Activated naive CD4-positive, alpha-beta T cell treated with anti-CD3 and anti-CD28 coated beads, Interleukin-2, amount 10 ng/mL, durations not matched to agents 7 days and 5 days (primary cell): ENCODE data around the gene TFB1M.
"Not testable (repeated sequence)": the region's sequence is repeated elsewhere in the genome, so short reads cannot be mapped to it uniquely, and the experiment has no call there.

ENCODE experiments used
- CTCF ChIA-PET: fragments of 350-600 bp; sonication (Branson Sonifier 250); formaldehyde crosslinking; loops from one replicate; lab custom pipeline; 2021; ENCODE audit warnings: antibody characterized with exemption; lab: Charles Lee
- DNase-seq: peaks from one replicate; pipeline ENCODE4 v3.0.0-alpha.2; 2020
- H3K27ac Mint-ChIP-seq: one replicate; pipeline ENCODE4 v1.8.0; 2021; ENCODE audit warnings: mild to moderate bottlenecking, moderate library complexity, mixed read lengths
- H3K27me3 Mint-ChIP-seq: one replicate; pipeline ENCODE4 v1.8.0; 2021; ENCODE audit warnings: mild to moderate bottlenecking, mixed read lengths
- H3K36me3 Mint-ChIP-seq: one replicate; pipeline ENCODE4 v1.8.0; 2021; ENCODE audit warnings: mixed read lengths
- H3K4me1 Mint-ChIP-seq: one replicate; pipeline ENCODE4 v1.8.0; 2021; ENCODE audit warnings: mixed read lengths
- H3K4me3 Mint-ChIP-seq: one replicate; pipeline ENCODE4 v1.8.0; 2021; ENCODE audit warnings: mild to moderate bottlenecking, moderate library complexity, mixed read lengths
- H3K9me3 Mint-ChIP-seq: one replicate; pipeline ENCODE4 v1.8.0; 2021; ENCODE audit warnings: mixed read lengths

TFB1M gene

DNA sequence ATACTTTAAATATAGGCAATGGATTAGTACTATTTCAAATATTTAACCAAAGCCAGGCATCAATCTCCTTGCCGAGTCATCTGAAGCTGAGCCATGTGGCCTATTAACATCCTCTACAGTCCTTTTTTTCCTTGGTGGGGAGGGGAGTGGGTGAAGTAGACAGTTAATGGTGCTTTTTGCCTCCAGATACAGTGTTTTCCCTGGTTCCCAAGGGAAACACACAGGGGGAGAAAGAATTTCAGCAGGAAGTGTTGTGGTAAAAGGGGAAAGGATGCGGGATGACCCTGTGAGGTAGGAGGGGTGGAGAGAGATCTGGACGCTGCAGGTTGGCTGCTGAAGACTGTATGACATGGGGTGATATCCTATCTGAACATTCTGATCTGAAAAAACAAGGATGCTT is 40.9 kb downstream of the TFB1M start:
- no peaks in the 10 kb centered on the region for H3K9me3 Mint-ChIP-seq
- H3K27ac Mint-ChIP-seq: no peak overlapping the region
- H3K4me3 Mint-ChIP-seq: no peak overlapping the region
- CTCF ChIA-PET: no interaction called here
- no peak for DNase-seq
- H3K36me3 Mint-ChIP-seq: peaks cover 24% of the 10 kb centered on the region
- no peaks in the 10 kb centered on the region for H3K27me3 Mint-ChIP-seq
- no peaks in the 10 kb centered on the region for H3K4me1 Mint-ChIP-seq

DNA sequence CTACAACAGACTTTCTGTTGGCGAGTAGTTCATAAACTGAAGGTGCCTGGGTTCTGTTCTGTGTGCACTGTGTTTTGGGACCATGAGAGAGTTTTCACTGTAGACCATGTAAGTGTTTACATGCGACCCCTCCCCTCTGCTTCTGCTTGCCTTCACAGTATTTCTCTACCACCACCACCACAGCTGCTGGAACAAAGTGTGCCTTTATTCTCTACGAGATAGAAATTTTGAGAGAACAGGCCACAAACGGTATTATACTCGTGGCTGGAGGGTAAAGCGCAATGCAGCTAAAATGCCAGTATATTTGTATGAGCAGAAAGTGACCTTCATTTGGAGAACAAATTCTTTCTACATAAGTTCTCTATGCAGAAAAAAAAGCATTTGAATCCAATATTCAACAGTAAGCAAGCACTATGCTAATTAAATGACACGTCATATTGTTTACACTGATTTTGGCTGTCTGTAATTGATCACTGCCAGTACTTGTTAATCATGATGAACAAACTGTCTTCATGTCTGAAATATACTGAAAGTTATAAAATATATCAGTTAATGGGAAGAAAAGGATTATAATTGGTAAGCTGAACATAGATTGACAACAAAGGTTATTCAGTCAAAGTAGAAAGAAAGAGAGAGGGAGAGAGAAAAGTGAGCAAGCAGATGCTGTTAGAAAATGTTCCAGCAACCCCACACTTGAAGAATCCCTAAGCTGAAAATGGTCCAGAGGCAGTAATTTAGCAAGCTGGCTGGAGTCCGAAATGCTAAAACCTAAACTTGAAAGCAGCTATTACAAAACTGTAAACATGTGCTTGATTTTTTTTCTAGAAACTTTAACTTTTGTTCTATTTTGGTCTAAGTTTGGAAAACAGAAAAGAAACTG is 41.7 kb downstream of the TFB1M start:
- Mint-ChIP-seq H3K4me1 (peaks cover 4% of the 10 kb centered on the region), H3K27me3 (no peaks in the 10 kb centered on the region), H3K9me3 (no peaks in the 10 kb centered on the region), H3K4me3 (no peak overlapping the region), H3K27ac (no peak overlapping the region), H3K36me3 (peaks cover 26% of the 10 kb centered on the region)
- DNase-seq: no peak
- CTCF ChIA-PET: interaction anchor here (0.7 to 1.2 kb wide), 2 partner anchors 8 to 51 kb away, joined by 3 to 4 read pairs; no protein-coding TSS in a partner anchor

DNA sequence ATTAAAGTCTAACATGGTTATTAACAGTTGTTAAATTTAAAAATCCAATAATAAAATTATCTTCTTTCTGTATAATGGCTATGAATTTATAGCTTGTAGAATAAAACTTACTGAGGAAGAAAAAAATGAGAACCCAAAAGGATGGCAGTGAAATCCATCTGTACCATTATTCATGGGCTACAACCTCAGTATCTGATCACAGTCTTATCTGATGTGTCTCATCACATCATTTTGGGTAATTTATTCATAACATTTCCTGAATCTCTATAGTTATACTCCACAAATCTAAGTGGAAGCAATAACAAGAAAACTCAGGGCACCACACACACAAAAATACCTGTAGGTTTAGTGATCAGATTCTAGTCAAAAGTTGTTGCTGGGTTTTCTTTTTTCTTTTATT is 43.1 kb downstream of the TFB1M start:
- Mint-ChIP-seq H3K27me3 (no peaks in the 10 kb centered on the region), H3K9me3 (no peaks in the 10 kb centered on the region), H3K27ac (no peak overlapping the region), H3K4me3 (no peak overlapping the region), H3K36me3 (peaks cover 30% of the 10 kb centered on the region), H3K4me1 (peaks cover 4% of the 10 kb centered on the region)
- CTCF ChIA-PET: interaction anchor here (0.9 to 2.6 kb wide), 2 partner anchors 9 to 344 kb away, joined by 3 to 6 read pairs; no protein-coding TSS in a partner anchor
- DNase-seq: no peak

DNA sequence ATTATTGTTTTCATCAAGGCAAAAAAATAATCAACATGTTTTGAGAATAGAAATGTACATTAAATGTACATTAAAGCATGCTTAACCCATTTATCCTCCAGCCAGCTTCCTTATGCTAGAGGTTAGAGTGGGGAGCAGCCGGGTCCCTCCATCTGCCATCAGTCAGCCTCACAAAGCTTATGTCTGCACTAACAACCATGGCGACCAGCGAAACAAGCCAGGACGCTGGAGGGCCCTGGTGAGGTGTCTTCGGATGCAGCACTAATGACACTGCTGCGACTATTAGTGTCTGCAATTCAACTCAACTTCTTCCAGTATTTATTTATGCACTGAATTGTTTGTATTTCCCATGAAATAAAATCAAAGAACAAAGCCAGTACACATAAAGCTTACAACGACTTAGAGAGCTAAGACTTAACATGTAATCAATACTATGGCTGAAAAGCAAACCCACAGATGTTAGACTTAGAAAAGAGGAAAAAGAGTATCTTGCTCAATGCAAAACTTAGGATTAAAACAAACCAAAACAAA is 43.7 kb downstream of the TFB1M start:
- Mint-ChIP-seq H3K9me3 (no peaks in the 10 kb centered on the region), H3K27ac (no peak overlapping the region), H3K4me3 (no peak overlapping the region), H3K27me3 (no peaks in the 10 kb centered on the region), H3K36me3 (peaks cover 34% of the 10 kb centered on the region), H3K4me1 (peaks cover 4% of the 10 kb centered on the region)
- CTCF ChIA-PET: interaction anchor here (0.6 to 2.6 kb wide), 3 partner anchors 9 to 595 kb away, joined by 3 to 6 read pairs (median 3); no protein-coding TSS in a partner anchor
- no peak for DNase-seq

DNA sequence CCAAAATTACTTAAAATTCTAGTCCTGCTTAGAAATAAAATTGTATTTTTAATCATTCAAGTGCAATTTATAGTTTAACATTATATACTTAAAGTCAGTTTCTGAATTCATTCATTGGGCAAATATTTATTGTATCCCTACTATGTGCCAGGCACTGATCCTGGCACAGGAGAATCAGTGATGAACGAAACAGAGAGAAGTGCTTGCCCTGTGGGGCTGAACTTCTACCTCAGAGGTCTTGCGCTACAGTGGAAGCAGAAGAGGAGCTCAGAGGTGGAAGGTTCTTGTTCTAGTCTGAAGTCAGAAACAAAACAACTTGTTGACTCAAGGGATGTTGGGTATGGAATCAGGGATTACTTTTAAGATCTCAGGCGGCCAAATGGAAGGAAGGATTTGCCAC is 44.5 kb downstream of the TFB1M start:
- Mint-ChIP-seq H3K27me3 (no peaks in the 10 kb centered on the region), H3K4me1 (peaks cover 4% of the 10 kb centered on the region), H3K36me3 (peaks cover 30% of the 10 kb centered on the region), H3K4me3 (no peak overlapping the region), H3K9me3 (no peaks in the 10 kb centered on the region), H3K27ac (no peak overlapping the region)
- DNase-seq: no peak
- CTCF ChIA-PET: interaction anchor here (1.3 to 4.2 kb wide), 4 partner anchors 48 to 343 kb away, joined by 3 to 25 read pairs (median 5); no protein-coding TSS in a partner anchor

DNA sequence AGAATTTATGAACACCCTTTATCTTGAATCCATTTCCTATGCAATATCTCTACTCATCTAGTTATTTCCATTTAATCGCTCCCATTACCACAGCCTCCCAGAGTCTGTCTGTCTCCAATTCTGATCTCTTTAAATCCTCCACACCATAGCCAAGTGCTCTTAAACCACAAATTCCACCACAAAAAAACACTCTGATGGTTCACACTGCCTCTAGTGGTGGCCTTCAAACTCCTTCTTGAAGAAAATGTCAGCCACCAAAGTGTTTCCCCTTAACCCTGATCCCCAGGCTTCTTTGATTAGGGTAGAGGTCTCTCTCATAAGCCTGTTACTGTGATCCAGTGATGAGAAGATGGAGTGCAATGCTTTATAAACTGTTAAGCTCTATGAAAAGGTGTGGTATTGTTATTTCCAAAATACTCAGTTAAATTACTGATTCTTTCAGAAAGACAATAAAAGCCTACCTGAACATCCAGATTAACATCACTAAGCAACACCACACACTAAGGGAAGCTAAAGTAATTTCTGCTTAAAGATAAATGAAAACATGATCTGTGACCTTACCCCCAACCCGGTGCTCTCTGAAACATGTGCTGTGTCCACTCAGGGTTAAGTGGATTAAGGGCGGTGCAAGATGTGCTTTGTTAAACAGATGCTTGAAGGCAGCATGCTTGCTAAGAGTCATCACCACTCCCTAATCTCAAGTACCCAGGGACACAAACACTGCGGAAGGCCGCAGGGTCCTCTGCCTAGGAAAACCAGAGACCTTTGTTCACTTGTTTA is 46.0 kb downstream of the TFB1M start:
- H3K27ac Mint-ChIP-seq, H3K4me3 Mint-ChIP-seq, H3K9me3 Mint-ChIP-seq, H3K4me1 Mint-ChIP-seq, H3K27me3 Mint-ChIP-seq: not testable (repeated sequence)
- CTCF ChIA-PET: interaction anchor here (0.7 to 4.2 kb wide), 7 partner anchors 9 to 341 kb away, joined by 3 to 25 read pairs (median 4); no protein-coding TSS in a partner anchor
- peaks cover 34% of the 10 kb centered on the region for H3K36me3 Mint-ChIP-seq
- DNase-seq: peak; percentile 30

DNA sequence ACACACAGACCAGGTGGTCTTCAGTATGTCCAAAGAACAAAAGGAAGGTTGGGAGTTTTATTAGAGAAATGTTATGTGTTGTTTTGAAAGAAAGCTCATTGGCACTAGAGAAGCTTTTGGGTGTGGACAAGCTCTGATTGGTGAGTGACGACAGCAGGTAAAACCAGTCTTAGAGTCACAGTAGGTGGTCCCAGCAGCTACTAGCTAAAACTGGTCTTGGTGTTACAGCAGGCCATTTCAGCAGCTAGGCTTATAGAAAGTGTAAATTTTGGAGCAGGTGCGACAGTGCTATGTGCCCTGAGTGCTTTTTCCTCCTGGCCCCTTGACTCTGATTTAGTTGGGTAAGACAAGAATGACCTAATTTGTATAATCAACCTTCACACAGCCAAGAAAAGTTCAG is 46.9 kb downstream of the TFB1M start:
- H3K9me3 Mint-ChIP-seq: no peaks in the 10 kb centered on the region
- H3K36me3 Mint-ChIP-seq: peaks cover 29% of the 10 kb centered on the region
- H3K4me1 Mint-ChIP-seq: peaks cover 4% of the 10 kb centered on the region
- CTCF ChIA-PET: interaction anchor here (1.0 to 4.2 kb wide), 3 partner anchors 10 to 89 kb away, joined by 5 to 25 read pairs (median 5); no protein-coding TSS in a partner anchor
- H3K27ac Mint-ChIP-seq: no peak overlapping the region
- DNase-seq: no peak
- H3K4me3 Mint-ChIP-seq: no peak overlapping the region
- no peaks in the 10 kb centered on the region for H3K27me3 Mint-ChIP-seq

DNA sequence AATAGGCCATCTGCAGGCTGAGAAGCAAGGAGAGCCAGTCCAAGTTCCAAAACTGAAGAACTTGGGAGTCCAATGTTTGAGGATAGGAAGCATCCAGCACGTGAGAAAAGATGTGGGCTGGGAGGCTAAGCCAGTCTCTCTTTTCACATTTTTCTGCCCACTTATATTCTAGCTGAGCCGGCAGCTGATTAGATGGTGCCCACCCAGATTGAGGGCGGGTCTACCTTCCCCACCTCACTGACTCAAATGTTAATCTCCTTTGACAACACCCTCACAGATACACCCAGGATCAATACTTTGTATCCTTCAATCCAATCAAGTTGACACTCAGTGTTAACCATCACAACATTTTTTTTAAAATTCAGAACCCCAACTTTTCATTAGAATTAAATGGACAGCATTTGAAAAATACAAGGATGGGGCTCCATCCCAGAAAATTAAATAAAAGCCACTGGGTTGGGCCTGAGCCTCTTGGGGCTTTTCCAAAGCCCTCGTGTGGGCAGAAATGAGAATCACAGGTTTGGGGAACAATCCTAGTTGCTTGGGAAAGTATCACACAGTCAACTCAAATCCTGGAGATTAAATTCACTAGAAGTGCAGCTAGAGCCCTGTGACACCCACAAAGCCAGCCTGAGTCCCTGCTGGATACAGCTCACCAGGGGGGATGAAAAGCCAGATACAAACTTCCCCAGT is 48.3 kb downstream of the TFB1M start:
- H3K36me3 Mint-ChIP-seq: peaks cover 27% of the 10 kb centered on the region
- H3K9me3 Mint-ChIP-seq: no peaks in the 10 kb centered on the region
- H3K4me3 Mint-ChIP-seq: no peak overlapping the region
- no peaks in the 10 kb centered on the region for H3K27me3 Mint-ChIP-seq
- peaks cover 4% of the 10 kb centered on the region for H3K4me1 Mint-ChIP-seq
- no peak for DNase-seq
- no peak overlapping the region for H3K27ac Mint-ChIP-seq
- CTCF ChIA-PET: interaction anchor here (4.2 kb wide), 1 partner anchor 88 kb away, joined by 25 read pairs; no protein-coding TSS in a partner anchor

DNA sequence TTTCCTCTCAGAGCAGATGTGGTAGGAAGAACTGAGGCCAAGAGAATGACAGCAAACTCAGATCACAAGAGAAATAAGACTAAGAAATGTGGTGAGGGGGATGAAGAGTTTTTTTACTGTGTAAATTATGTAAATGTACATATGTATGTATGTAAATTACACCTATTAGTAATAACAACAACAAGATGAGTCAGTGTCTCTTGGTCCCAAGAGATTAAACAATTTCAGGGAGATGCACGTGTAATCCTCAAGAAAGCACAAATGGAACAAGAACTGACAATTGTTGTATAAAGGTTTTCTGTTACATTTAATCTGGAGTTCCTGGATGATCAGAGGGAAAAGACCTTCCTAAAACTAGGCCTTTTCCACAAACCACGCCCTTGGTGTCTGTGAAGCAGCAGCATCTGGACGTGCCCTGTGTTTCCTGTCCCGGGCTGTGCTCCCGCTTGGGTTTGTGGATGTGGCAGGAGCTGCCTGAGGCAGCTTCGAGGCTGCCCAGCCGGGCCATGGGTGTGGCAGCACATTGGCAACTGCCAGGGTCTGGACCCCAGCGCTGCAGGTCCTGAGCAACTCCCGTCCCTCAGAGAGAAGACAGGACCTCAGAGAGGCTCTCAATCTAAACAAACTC is 49.5 kb downstream of the TFB1M start:
- Mint-ChIP-seq H3K9me3 (no peaks in the 10 kb centered on the region), H3K27ac (no peak overlapping the region), H3K36me3 (peaks cover 30% of the 10 kb centered on the region), H3K27me3 (no peaks in the 10 kb centered on the region), H3K4me3 (no peak overlapping the region), H3K4me1 (peaks cover 4% of the 10 kb centered on the region)
- DNase-seq: no peak
- CTCF ChIA-PET: no interaction called here

DNA sequence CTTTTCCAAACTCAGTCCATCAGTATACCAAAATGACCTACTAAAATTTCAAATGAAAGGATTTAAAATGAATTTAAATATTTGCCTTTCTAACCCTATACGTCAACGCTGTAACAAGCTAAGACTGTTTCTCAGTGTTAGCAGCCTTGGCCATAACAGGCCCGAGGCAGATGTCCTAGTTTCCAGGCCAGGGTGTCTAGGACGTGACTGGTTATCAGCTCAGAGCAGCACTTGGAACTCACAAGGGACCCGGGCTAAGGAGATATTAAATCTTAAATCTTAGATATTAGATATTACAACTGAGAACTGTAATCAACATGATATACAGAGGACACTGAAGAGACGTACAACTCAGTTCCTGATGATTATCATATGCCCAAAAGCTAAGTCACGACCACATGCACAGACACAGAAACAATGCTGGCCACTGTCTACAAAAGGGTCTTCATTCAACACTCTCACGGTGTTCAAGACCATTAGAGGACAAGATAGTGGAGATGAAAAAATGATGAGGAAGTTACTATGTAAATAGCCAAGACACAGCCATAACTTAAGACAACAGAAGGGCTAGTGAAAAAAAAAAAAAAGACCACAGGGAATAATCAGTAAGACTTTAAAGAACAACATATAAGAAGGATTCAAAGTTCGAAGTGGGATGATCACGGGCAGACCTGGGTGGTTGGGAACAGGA is 50.8 kb downstream of the TFB1M start, which contains the start of gene CLDN20:
TSS of gene CLDN20 (plus strand) at position 641 of the 691 bp plus-strand sequence. CDS start 11,707 bp downstream, outside the sequence.
- Mint-ChIP-seq H3K4me3 (no peak within 1 kb of the TSS), H3K9me3 (no peaks in the 10 kb centered on the region), H3K27ac (no peak within 1 kb of the TSS), H3K36me3 (peaks cover 30% of the 10 kb centered on the region), H3K4me1 (peaks cover 4% of the 10 kb centered on the region), H3K27me3 (no peaks in the 10 kb centered on the region)
- no peak for DNase-seq
- CTCF ChIA-PET: no interaction called here

DNA sequence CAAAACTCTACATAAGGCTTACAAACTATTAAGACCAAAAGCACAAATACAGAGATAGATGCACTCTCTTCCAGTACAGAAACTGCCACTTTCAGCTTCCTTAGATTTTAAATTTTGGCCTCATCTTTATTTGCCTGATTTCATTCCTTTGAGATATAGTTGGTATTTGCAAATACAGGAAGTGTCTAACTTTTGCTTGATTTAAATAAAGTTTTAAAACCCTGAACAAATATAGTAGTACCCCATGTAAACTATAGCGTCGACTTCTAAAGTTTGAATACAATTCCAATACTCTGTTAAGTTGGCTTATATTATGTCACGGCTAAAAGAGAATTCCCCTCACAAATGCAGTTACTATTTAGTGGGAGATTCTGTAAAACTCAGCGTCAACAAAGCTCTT is 51.6 kb downstream of the TFB1M start:
- no peak overlapping the region for H3K4me3 Mint-ChIP-seq
- H3K27ac Mint-ChIP-seq: peak overlapping the region; percentile 6
- H3K9me3 Mint-ChIP-seq: no peaks in the 10 kb centered on the region
- peaks cover 27% of the 10 kb centered on the region for H3K36me3 Mint-ChIP-seq
- no peaks in the 10 kb centered on the region for H3K27me3 Mint-ChIP-seq
- no peaks in the 10 kb centered on the region for H3K4me1 Mint-ChIP-seq
- CTCF ChIA-PET: no interaction called here
- no peak for DNase-seq

DNA sequence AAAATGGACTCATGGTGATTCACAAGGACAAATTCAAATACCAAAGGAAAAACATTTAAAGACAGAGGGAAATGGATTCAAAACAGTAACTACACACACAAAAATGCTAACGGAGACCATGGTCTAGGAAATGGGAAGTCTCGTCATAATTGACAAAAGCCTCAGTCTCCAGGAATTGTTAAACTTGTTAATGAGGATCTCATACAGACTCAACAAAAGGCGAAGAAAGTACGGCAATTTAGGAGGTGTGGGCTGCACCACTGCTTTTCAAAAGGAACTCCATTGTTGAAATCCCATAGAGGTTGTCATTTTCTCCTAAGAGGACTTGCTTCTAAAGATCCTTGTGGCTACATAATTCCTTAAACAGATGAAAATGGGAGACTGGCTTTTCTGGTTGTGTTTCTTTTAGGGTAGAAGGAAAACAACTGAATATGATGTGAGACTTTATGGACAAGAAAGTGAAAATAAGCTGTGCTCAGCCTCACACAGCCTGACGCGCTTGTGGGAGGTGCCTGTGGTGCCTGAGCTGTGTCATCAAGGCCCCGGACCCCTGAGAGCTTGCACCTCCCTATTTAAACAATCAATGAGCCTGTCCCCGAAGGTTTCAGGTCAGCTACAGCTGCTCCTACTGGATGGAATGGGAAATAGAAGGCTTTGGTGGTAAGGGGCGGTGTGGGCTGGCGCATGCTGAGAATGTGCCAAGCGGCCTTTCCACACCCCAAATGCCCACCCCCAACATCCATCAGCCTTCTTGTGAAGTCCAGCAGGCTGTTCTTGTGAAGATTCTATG is 53.0 kb downstream of the TFB1M start:
- Mint-ChIP-seq H3K27ac (no peak overlapping the region), H3K36me3 (peaks cover 26% of the 10 kb centered on the region), H3K4me1 (no peaks in the 10 kb centered on the region), H3K27me3 (no peaks in the 10 kb centered on the region), H3K4me3 (no peak overlapping the region), H3K9me3 (no peaks in the 10 kb centered on the region)
- no peak for DNase-seq
- CTCF ChIA-PET: interaction anchor here (1.0 kb wide), 1 partner anchor 9 kb away, joined by 3 read pairs; no protein-coding TSS in a partner anchor
